ENCODE results near the gene UBE2C.
"Not testable (repeated sequence)": the region's sequence is repeated elsewhere in the genome, so short reads cannot be mapped to it uniquely, and the experiment has no call there.

GRCh38 chr20:45829673-45830106 is 17.2 kb downstream of the UBE2C start:
- TF ChIP-seq CTCF (IDR thresholded peaks at IDR 0.05; ENCODE audit: insufficient read depth, low read length, poor library complexity, severe bottlenecking); EZH2phosphoT487 (conservative IDR thresholded peaks at IDR 0.05; ENCODE audit: low read length): not testable (repeated sequence)
